Upper lobe of left lung (tissue), 4 donors: Measurements from ENCODE around the gene DDI2.

Experiments
- CTCF ChIP-seq, 6 experiments: fragments of 450-650 bp in 4 of 6; fragments of 200-600 bp in 2 of 6; sonication (generic) in 2 of 6; IDR thresholded peaks; one replicate each; pipeline ENCODE4 v1.5.1; 2016 to 2019; ENCODE audit warnings: antibody characterized with exemption in 6 of 6
- EP300 ChIP-seq, 4 donors: sonication (generic); formaldehyde crosslinking; IDR thresholded peaks; one replicate each; pipeline ENCODE4 v1.5.1; 2017; ENCODE audit warnings: antibody characterized with exemption in 4 of 4, control low read depth in 2 of 4
- POLR2A ChIP-seq, 4 donors: fragments of 450-650 bp; IDR thresholded peaks; one replicate each; pipeline ENCODE4 v1.5.1; 2016 to 2017; ENCODE audit warnings: antibody characterized with exemption in 4 of 4, mild to moderate bottlenecking in 2 of 4

DNA sequence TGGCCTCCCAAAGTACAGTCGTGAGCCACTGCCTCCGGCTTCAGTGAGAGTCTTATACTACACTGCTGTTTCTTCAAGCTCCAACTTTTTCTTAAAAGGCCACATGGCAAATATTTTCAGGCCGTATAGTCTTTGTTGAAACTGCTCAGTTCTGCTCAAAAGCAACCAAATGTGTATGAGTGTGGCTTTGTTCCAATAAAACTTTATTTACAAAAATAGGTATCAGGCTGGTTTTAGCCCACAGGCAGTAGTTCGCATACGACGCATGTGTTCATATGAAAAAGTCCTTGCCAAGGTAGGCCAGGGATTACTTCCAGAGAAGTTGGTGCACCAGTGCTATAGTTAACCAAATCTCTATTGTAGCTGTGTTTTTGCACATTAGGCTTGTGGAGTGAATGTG lies 73.1 kb downstream of the DDI2 start:
- TF ChIP-seq POLR2A (IDR thresholded peaks at IDR 0.05) (no peak), CTCF (IDR thresholded peaks at IDR 0.05) (no peak), EP300 (IDR thresholded peaks at IDR 0.05) (no peak)
